Esophagus (tissue), 2 donors: ENCODE measurements around the gene ADGRG2. TPM values are rescaled to one million over a fixed set of nuclear protein-coding genes. Genes with fewer than 3 reads are reported as not detected.

Experiments used
- H3K27ac ChIP-seq, 2 donors: one replicate each; pipeline ENCODE4 v1.5.1; 2013; ENCODE audit warnings: low read depth in 2 of 2, mild to moderate bottlenecking in 2 of 2, inconsistent platforms in 1 of 2, low read length in 1 of 2, moderate library complexity in 1 of 2
- H3K27me3 ChIP-seq, 2 donors: one replicate each; pipeline ENCODE4 v1.6.1; 2013; ENCODE audit warnings: low read length in 2 of 2, control low read depth in 1 of 2, mild to moderate bottlenecking in 1 of 2; ENCODE audit not compliant: insufficient read depth in 2 of 2, control insufficient read depth in 1 of 2
- H3K36me3 ChIP-seq, 2 donors: one replicate each; pipeline ENCODE4 v1.6.1; 2013; ENCODE audit warnings: low read length in 1 of 2; ENCODE audit not compliant: control insufficient read depth in 2 of 2, insufficient read depth in 2 of 2
- H3K4me1 ChIP-seq, 2 donors: one replicate each; pipeline ENCODE4 v1.6.1; 2013; ENCODE audit warnings: low read length in 1 of 2; ENCODE audit not compliant: control insufficient read depth in 2 of 2, insufficient read depth in 2 of 2
- H3K4me3 ChIP-seq, 2 donors: one replicate each; pipeline ENCODE4 v1.5.1; 2013; ENCODE audit warnings: low read length in 2 of 2, mild to moderate bottlenecking in 2 of 2, low read depth in 1 of 2, moderate library complexity in 1 of 2
- H3K9me3 ChIP-seq, 2 donors: one replicate each; pipeline ENCODE4 v1.6.1; 2013; ENCODE audit warnings: mild to moderate bottlenecking in 2 of 2, low read depth in 1 of 2, low read length in 1 of 2, moderate library complexity in 1 of 2; ENCODE audit not compliant: control insufficient read depth in 2 of 2, insufficient read depth in 1 of 2
- WGBS, 2 donors: extraction: QIAGEN DNeasy Blood & Tissue Kit; methylation state at CpG; one replicate each; pipeline ENCODE4 v1.1.7; 2013; 5-methylcytosine and 5-hydroxymethylcytosine counted together
- polyA plus RNA-seq, 2 donors: library from polyadenylated mRNA; stranded (reverse); fragments of 200-250 nt; gene quantifications; one replicate each; pipeline ENCODE4 v1.2.3, GENCODE V29; 2013
- donor health status: healthy with polysubstance abuse.
- donor health status: Bipolar disorder and iron deficiency.

ADGRG2 gene, protein sequence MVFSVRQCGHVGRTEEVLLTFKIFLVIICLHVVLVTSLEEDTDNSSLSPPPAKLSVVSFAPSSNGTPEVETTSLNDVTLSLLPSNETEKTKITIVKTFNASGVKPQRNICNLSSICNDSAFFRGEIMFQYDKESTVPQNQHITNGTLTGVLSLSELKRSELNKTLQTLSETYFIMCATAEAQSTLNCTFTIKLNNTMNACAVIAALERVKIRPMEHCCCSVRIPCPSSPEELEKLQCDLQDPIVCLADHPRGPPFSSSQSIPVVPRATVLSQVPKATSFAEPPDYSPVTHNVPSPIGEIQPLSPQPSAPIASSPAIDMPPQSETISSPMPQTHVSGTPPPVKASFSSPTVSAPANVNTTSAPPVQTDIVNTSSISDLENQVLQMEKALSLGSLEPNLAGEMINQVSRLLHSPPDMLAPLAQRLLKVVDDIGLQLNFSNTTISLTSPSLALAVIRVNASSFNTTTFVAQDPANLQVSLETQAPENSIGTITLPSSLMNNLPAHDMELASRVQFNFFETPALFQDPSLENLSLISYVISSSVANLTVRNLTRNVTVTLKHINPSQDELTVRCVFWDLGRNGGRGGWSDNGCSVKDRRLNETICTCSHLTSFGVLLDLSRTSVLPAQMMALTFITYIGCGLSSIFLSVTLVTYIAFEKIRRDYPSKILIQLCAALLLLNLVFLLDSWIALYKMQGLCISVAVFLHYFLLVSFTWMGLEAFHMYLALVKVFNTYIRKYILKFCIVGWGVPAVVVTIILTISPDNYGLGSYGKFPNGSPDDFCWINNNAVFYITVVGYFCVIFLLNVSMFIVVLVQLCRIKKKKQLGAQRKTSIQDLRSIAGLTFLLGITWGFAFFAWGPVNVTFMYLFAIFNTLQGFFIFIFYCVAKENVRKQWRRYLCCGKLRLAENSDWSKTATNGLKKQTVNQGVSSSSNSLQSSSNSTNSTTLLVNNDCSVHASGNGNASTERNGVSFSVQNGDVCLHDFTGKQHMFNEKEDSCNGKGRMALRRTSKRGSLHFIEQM
- polyA plus RNA-seq = under 1 TPM; 0.14 to 0.29 TPM

DNA sequence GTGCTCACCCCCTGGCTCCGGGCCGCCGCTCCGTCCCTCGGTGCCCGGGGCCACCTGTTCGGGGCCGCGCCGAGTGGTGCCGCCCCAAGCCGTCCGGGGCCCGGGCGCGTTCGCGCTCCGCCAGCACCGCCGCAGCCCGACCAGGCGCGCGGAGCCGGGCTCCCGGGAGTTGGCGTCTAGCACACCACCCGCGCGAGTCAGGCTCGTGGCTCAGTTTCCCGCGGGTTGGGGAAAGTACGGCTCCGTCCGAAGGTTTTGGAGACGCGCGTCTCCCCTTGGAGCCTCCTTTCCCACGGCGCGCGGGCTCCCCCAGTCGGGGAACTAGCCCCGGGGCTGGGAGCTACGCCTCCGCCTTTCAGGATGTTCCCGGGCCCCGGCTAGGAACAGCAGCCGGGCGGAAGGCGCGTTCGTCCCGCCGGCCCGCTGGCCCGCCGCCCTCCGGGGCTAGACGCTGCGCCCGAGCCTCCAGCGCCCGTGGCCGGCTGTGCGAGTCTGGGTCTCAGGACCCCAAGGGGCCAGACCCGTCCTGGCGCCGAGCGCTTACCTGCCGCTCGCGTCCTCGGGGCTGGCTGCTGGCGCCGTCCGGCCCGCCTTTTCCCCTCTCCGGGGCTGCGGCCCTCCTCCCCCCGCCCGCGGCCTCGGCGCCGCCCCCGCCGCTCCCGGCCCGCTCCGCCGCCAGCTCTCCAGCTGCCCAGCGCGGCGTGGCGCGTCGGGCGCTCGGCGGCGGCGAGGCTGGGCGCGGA is at the start of gene ADGRG2:
TSS of gene ADGRG2 (minus strand) at position 571 of the 743 bp plus-strand sequence. CDS start 53,634 bp downstream, outside the sequence.
- H3K27ac ChIP-seq = no peak within 1 kb of the TSS
- H3K27me3 ChIP-seq = peaks cover 5 to 8% of the 10 kb centered on the region in 2 donors
- 2 to 14% methylated on average over 63 to 107 of the region's 107 CpGs for WGBS, 2 donors

DNA sequence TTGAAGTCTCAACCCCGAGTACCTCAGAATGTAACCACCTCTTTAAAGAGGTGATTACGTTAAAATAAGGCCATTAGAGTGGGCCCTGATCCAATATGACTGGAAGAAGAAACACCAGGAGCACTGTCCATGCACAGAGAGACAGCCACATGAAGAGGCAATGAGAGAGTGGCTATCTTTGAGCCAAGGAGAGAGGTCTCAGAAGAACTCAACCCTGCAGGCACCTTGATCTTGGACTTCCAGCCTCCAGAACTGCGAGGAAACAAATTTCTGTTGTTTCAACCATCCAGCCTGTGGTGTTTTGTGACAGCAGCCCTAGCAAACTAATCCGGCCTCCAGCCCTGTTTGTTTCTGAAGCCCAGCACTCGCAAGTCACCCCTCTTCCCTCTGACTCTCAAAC is 46.3 kb upstream of the ADGRG2 start:
- no peaks in the 10 kb centered on the region for H3K36me3 ChIP-seq
- H3K9me3 ChIP-seq = peaks cover 0 to 4% of the 10 kb centered on the region in 2 donors
- no peaks in the 10 kb centered on the region for H3K27me3 ChIP-seq
- 77 to 86% methylated on average over 5 of the region's 5 CpGs for WGBS, 2 donors
- no peak overlapping the region for H3K4me3 ChIP-seq
- H3K27ac ChIP-seq = no peak overlapping the region
- H3K4me1 ChIP-seq = no peaks in the 10 kb centered on the region

More for the DNA sequence above, at the start of gene ADGRG2:
- H3K36me3 ChIP-seq = no peaks in the 10 kb centered on the region
- no peaks in the 10 kb centered on the region for H3K9me3 ChIP-seq
- peak within 1 kb of the TSS; percentile 37 to 40 for H3K4me3 ChIP-seq
- no peaks in the 10 kb centered on the region for H3K4me1 ChIP-seq

DNA sequence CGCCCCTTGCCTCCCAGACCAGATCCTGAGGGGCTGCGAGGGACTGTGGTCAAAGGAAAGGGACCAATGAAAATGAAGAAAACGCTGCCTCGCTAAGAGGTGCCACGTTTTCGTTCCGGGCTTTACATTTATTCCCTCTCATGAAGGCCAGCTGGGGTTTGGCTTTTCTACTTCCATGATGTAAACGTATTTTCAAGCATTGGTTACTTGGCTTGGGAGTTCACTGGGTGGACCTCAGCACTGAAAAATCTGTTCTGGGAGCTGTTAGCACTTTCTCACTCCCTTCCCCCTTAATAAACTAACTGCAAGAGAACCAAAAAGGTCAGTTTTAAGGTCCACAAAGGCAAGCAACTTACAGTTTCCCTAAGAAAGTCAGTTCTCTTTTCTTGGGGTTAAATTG is 40.6 kb upstream of the ADGRG2 start:
- no peaks in the 10 kb centered on the region for H3K36me3 ChIP-seq
- no peaks in the 10 kb centered on the region for H3K9me3 ChIP-seq
- H3K4me3 ChIP-seq = no peak overlapping the region
- no peaks in the 10 kb centered on the region for H3K27me3 ChIP-seq
- no peaks in the 10 kb centered on the region for H3K4me1 ChIP-seq
- no peak overlapping the region for H3K27ac ChIP-seq
- WGBS, 2 donors = 78 to 85% methylated on average over 8 of the region's 8 CpGs

DNA sequence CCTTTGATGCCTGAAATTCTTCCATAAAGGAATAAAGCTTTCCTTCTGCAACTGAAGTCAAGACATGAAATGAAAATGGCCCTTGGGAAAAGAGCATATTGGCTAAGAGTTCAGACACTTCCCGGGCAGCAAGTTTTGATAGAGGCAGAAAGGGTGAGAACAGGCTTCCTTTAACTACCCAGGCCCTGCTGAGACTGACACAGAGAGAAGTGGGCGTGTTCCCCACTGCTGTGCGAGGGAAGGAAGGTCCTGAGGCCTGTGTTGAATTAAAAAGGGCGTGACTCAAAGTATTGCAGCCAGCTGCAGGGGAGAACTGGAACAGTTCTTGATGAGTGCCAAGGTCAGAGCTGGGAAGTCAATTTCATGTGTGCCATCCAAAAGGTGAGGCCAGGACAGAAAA is 33.9 kb upstream of the ADGRG2 start:
- Histone ChIP-seq H3K36me3 (no peaks in the 10 kb centered on the region), H3K27me3 (no peaks in the 10 kb centered on the region), H3K9me3 (no peaks in the 10 kb centered on the region), H3K4me1 (no peaks in the 10 kb centered on the region), H3K27ac (no peak overlapping the region), H3K4me3 (no peak overlapping the region)
- 25 to 32% methylated on average over 4 of the region's 4 CpGs for WGBS, 2 donors

DNA sequence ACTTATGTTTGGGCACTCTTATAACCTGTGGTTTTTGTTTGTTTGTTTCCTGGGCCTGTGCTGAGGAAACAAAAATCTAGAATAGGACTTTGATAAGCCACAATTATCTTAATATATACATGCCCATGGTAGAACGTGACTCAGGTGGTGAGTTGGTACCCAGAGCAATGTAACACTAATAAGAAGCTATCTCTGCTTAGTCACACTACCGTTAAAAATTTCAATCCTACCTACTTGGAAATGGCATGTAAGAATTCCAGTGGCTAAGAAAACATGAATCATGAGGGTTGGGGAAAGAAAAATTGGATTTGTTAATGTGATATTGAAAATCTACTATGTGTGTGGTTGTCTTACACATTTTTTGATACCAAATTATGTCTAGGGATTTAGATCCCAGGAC is 30.5 kb upstream of the ADGRG2 start:
- Histone ChIP-seq H3K27ac (no peak overlapping the region), H3K27me3 (no peaks in the 10 kb centered on the region), H3K4me3 (no peak overlapping the region), H3K9me3 (no peaks in the 10 kb centered on the region), H3K36me3 (no peaks in the 10 kb centered on the region), H3K4me1 (no peaks in the 10 kb centered on the region)
- WGBS, 2 donors = 70 to 72% methylated on average over 2 of the region's 2 CpGs

DNA sequence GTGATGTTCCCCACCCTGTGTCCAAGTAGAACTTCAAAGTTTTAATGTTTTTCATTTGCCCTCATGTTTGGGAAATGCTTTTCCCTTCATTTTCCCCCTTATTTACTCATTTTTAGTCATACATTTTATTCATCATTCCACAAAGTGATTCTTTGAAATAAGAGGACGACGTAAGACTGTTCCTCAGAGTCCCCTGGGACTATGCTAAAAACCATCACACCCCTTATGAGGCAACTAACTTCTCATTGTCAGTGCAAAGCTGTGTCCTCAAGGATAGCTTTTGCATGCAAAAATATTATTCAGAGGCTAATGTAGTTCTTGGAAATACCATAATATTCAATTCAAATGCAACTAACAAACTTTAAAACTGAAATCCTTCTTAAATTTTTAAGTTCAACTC is 14.8 kb upstream of the ADGRG2 start:
- Histone ChIP-seq H3K4me1 (no peaks in the 10 kb centered on the region), H3K27me3 (no peaks in the 10 kb centered on the region), H3K27ac (no peak overlapping the region), H3K4me3 (no peak overlapping the region), H3K9me3 (no peaks in the 10 kb centered on the region), H3K36me3 (no peaks in the 10 kb centered on the region)
- 65 to 69% methylated on average over 2 of the region's 2 CpGs for WGBS, 2 donors

DNA sequence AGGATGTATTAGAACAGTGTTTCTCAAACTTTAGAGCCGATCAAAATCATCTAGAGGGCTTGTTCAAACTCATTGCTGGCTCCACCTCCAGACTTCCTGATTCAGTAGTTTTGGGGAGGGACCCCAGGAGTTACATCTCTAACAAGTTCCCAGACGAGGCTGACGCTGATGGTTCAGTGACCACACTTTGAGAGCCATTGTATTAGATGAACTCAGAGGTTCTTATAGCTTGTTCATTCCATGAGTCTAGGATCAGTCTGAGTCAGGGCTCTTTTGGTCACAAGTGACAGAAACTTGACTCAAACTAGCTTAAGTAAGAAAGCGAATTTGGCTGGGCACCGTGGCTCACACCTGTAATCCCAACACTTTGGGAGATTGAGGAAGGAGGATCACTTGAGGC is 11.5 kb upstream of the ADGRG2 start:
- Histone ChIP-seq H3K9me3 (no peaks in the 10 kb centered on the region), H3K27ac (no peak overlapping the region), H3K4me1 (no peaks in the 10 kb centered on the region), H3K4me3 (no peak overlapping the region), H3K27me3 (no peaks in the 10 kb centered on the region), H3K36me3 (no peaks in the 10 kb centered on the region)
- WGBS, 2 donors = 75 to 80% methylated on average over 5 of the region's 5 CpGs

DNA sequence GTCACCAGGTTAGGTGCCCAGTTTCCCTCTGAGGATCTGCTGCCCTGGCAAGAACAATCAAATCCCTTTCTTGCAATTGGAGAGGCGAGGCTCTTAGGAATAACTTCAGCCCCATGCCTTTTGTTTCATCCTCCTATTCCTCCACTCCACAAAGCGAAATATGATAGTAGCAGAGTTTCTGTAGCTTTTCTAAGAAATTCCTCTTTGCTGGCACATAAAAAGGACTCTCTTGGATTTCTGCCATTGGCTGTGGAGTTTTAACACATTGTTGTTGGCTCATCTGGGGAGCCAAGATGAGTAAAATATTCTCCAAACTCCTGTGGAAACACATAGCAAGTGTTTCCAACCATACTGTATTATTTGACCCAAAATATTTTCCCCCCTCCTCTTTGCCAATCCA is 11.0 kb upstream of the ADGRG2 start:
- Histone ChIP-seq H3K36me3 (no peaks in the 10 kb centered on the region), H3K27me3 (no peaks in the 10 kb centered on the region), H3K4me1 (no peaks in the 10 kb centered on the region), H3K4me3 (no peak overlapping the region), H3K27ac (no peak overlapping the region), H3K9me3 (no peaks in the 10 kb centered on the region)
- 49 to 51% methylated on average over 2 of the region's 2 CpGs for WGBS, 2 donors

DNA sequence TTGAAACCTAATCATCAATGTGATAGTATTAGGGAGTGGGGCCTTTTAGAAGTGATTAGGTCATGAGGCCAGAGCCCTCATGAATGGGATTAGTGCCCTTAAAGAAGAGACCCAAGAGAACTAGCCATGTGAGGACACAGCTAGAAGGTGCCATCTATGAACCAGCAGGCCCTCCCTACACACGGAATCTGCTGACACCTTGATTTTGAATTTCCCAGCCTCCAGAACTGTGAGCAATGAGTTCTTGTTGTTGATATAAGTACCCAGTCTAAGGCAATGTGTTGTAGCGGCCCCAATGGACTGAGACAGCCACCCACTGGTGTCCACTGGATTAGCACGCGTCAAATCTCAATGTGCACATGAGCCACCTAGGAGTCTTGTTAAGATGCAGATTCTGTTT is 8.4 kb upstream of the ADGRG2 start:
- H3K9me3 ChIP-seq = no peaks in the 10 kb centered on the region
- WGBS, 2 donors = 86 to 97% methylated on average over 4 of the region's 4 CpGs
- no peaks in the 10 kb centered on the region for H3K27me3 ChIP-seq
- H3K27ac ChIP-seq = no peak overlapping the region
- no peaks in the 10 kb centered on the region for H3K4me1 ChIP-seq
- no peak overlapping the region for H3K4me3 ChIP-seq
- H3K36me3 ChIP-seq = no peaks in the 10 kb centered on the region
